Measurements from ENCODE around the gene GNB3.

- TF ChIP-seq CTCF (IDR thresholded peaks at IDR 0.05; ENCODE audit: extremely low read depth in 1 of 2, insufficient read depth in 1 of 2, low read depth in 1 of 2, low read length in 2 of 2) = no peak
- no peak for TF ChIP-seq EZH2 (IDR thresholded peaks at IDR 0.05; ENCODE audit: borderline replicate concordance, low read depth, low read length, severe bottlenecking)
Observed at GRCh38 chr12:6832125-6832524, 8.6 kb upstream of the GNB3 start.

Measured in endothelial cell of umbilical vein (primary cell).